HG02970 (cell line): ENCODE data around the gene QRFP.

ENCODE experiments used
- ATAC-seq: cut with Tn5 transposase; IDR thresholded peaks from one replicate; pipeline ENCODE4 v1.9.1; 2021; ENCODE audit warnings: mild to moderate bottlenecking, moderate library complexity, moderate number of reproducible peaks; ENCODE audit not compliant: unreplicated experiment, low FRiP score

Gene QRFP

DNA sequence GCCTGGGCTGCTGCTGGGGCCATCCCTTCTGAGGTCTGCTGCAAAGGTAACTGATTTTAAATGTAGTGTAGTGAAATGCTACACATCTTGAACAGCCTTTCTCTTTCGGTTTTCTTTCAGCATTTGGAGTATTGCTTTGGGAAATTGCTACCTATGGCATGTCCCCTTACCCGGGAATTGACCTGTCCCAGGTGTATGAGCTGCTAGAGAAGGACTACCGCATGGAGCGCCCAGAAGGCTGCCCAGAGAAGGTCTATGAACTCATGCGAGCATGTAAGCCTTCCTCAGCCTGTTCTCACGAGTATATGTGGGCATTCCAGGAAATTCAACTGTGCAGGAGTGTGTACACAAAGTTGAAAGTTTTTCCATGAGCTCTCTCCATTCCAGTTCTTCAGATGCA, 18.3 kb downstream of the QRFP start:
- no peak for ATAC-seq

DNA sequence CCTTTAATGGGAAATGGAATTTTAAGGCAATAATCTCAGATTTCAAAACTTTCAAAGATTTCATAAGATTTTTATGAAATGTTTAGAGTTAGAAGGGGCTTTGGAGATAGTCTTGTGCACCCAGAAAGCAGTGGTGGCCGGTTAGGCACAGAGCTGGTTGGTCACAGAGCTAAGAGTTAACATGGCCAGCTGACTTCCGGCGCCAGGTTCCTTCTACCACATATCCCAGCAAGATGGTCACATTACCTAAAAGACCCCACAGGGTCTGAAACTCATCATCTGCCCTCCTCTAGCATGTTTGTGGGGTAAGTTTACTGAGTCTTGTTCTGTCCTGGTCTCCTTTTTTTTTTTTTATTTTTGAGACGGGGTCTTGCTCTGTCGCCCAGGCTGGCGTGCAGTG, 19.3 kb downstream of the QRFP start:
- no peak for ATAC-seq

DNA sequence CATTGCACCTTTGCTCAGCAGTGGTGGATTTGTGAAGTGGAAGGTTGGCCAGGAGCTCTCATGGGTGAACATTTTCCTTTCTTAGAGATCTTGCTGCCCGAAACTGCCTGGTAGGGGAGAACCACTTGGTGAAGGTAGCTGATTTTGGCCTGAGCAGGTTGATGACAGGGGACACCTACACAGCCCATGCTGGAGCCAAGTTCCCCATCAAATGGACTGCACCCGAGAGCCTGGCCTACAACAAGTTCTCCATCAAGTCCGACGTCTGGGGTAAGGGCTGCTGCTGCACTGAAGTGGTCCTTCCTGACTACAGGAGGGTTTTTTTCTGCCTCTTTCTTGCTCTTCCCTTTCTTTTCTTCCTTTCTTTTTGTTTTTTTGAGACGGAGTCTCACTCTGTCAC, 21.8 kb downstream of the QRFP start:
- ATAC-seq, result no peak

DNA sequence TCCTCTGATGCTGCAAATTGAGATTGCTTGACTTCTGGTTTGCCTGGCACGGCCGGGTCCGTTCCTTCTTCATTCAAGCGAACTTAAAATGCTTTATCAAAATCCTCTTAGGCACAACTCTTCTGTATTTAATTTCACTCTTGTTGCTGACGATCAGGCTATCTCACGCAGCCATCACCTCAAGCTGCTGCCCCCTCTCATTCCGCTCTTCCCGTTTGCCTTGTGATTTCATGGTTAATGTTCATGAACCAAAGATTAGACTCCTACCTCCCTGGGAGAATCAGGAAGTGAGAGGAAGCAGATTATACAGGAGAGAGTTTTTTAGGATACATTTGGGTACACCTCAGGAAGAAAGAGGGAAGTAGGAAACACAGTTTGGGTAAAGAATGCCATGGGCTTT, 22.6 kb downstream of the QRFP start:
- ATAC-seq, result no peak

DNA sequence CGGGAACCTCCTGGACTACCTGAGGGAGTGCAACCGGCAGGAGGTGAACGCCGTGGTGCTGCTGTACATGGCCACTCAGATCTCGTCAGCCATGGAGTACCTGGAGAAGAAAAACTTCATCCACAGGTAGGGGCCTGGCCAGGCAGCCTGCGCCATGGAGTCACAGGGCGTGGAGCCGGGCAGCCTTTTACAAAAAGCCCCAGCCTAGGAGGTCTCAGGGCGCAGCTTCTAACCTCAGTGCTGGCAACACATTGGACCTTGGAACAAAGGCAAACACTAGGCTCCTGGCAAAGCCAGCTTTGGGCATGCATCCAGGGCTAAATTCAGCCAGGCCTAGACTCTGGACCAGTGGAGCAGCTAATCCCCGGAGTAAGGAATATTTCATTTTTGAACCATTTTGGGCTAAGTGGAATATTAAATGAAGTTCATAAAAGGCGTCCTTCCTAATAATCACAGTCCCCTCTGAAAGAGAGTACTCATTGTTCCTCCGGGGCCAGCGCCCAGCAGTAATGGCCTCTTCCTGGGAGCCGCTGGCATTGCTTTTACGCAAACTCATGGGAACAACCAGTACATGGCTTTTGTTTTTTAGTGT, 23.6 kb downstream of the QRFP start:
- ATAC-seq, result no peak

DNA sequence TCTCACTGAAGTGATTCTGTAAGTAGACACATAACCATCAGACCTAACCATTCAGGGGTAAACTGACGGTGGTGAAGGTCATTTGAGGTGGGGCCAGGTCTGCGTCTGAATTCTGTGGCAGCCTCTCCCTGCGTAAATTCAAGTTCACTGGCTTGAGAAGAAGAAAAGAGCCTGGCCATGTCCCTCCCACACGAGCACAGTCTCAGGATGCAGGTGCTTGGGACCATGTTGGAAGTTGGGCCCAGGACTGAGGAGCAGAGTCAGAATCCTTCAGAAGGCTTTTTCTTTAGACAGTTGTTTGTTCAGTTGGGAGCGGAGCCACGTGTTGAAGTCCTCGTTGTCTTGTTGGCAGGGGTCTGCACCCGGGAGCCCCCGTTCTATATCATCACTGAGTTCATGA, 24.1 kb downstream of the QRFP start:
- no peak for ATAC-seq

DNA sequence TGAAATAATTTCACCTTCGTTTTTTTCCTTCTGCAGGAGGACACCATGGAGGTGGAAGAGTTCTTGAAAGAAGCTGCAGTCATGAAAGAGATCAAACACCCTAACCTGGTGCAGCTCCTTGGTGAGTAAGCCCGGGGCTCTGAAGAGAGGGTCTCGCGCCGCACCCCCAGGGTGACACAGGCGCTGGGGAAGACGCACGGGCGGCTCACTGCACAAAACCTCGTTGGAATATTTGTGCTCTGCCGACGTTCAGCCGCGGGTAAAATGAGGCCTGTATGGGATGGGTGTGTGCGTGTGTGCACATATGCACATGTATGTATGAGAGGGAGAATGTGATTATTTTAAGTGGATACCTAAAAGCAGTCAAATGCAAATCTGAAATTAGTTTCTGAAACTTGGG, 24.5 kb downstream of the QRFP start:
- no peak for ATAC-seq

DNA sequence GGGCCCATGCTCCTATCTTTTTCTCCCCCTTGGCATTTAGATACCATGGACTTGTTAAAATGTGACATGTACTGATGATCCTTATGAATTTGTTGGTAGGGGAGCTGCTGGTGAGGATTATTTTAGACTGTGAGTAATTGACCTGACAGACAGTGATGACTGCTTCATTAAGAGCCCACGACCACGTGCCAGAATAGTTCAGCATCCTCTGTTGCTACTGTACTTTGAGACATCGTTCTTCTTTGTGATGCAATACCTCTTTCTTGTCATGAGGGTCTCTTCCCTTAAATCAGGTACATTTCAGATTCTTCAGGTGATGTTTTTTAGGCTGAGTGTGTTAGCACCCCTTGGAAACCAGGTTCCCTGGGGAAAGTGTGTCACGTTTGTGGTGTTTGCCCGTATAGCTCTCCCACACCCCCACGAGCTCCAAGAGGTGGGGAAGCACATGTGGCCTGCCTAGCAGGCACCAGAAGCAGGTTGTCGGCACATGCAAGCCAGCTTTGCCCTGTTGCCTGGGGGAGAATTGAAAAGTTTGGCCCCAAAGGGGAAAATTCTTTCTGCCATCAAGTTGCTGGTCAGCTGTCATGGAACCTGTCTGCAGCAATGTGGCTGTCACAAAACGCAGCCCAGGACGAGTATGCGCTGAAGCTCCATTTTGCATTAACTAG, 25.1 kb downstream of the QRFP start:
- no peak for ATAC-seq

DNA sequence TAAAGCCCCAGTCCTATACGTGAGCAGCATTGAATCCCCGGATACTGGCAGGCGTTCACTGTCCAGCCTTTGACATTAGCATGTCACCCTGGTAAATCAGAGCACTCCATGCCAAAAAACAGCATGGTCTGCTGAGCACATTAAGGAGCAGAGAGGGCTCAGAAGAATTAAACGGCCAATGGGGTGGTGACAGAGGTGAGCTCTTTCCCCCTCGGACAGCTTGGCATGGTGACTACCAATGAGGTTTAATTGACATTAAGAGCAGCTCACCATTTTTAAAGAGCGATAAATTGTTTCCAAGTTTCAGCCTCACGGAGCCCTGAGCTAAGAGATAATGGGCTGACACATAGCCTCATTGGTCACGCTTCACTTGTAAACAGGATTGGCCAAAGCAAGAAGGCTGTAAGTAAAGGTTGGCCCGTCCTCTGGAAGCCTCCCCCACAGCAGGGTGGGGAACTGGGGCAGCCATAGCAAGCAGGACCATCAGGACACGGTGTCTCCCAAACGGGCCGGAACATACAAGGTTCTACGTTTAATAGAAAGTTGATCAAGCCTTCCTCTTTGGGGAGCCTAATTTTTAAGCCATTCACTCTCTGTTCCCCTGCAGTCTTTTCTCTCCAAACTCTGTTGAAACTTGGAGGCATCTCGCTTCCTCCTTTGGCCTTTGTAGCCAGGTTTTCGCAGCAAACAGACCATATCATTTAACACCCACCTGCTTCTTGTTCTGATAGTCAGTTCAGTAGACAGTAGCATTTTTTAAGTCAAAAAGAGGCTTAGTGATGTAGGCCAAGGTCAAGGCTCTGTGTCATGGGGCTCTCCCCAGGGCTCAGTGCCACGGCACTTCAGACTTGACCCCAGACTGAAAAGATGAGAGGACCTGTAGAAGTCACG, 25.9 kb downstream of the QRFP start:
- no peak for ATAC-seq

DNA sequence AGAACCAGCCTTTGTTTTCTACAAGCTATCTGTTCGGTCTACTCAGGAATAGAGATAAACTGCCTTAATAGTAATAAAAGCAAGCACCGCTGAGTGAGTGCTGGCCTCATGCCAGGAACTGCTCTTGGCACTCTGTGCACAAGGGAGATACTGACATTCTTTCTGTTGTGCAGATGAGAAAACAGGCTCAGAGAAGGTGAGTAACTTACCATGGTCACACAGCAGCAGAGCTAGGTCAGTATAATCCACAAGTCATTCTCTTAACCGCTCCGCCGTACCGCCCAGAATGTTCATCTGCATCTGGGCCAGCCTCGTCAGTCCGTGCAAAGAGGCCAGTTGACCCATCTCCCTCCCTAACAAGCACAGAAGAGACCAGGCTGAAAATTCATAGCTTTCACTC, 27.4 kb downstream of the QRFP start:
- no peak for ATAC-seq

DNA sequence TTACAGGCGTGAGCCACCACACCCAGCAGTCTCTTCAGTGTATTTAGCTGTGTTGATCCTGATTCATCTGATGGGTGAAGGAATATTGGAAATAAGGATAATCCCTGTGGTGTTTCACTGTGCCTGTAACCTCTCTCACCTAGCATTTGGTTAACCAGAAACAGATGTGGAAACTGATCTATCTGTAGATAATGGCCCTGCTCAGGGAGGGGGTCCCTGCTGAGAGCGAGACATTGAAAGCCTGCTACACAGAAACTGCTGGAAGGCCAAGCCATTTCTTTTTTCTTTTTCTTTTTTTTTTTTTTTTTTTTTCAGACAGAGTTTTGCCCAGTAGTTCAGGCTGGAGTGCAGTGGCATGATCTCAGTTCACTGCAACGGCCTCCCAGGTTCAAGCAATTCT, 28.4 kb downstream of the QRFP start:
- no peak for ATAC-seq

DNA sequence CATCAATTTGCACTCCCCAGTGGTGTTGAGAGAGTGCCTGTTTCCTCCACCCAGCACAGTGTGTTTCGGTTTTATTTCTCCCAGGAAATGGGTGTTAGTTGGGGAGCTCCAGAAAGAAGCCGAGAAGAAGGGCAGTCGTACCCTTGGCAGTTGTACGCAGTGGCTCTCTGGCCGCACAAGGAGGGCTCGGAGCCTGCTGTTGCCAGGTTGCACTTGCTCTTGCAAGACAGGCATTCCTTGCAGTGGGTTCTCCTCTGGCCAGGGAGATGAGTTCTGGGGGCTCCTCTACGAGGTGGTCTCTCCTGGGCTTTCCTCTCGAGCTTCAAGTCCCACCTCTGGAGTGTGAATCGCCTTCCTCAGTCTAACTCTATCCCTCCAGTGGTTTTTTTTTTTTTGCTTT, 29.1 kb downstream of the QRFP start:
- no peak for ATAC-seq

DNA sequence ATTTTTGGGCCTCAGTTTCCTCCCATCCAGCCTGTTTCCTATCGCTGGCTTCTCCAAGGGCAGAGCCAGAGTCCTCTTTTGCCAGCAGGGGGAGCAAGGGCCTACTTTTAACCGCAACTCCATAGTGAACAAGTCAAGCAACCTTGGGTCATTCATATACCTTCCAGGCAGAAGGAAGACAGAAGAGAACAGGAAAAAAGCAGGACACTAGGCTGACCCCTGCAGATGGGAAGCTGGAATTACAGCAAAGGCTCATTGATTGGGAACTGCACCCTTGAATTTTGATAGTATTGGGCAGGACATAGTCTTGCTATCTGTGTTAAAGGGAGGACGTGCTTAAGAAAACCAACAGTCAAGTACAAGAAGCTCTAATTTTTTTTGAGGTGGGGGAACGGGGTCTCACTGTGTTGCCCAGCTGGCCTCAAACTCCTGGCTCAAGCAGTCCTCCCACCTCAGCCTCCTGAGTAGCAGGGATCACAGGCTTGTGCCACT, 30.1 kb downstream of the QRFP start:
- no peak for ATAC-seq

DNA sequence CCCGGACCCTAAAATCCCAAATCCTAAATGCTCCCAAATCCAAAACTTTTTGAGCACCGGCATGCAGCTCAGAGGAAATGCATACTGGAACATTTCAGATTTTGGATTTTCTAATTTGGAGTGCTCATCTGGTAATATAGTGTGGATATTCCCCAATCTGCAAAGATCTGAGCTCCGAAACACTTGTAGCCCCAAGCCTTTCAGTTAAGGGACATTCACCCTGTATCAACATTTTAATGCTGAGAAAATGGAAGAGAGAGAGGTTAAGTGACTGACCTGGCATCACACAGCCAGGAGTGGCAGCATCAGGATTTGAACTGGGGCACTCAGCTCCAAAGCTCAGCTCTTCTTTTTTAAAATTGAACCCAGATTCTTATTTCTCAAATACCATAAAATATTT, 30.7 kb downstream of the QRFP start:
- ATAC-seq, result no peak

DNA sequence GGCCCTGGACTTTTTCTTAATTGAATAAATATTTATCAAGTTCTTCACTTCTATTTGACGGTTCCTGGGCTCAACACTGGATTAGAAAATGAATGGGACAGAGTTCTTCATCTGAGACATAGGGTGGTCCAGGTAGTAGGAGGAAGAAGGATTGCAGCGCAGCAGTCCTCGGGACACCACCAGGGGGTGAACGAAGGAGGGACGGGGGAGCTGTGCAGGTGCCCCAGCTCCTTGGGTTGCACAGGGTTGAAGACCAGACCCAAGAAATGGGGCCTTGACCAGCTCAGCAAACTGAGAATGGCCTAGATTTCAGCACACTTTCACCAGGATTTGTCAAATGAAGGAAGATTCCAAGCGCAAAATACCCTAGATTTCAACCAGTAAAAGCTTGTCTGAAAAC, 32.1 kb downstream of the QRFP start:
- no peak for ATAC-seq

DNA sequence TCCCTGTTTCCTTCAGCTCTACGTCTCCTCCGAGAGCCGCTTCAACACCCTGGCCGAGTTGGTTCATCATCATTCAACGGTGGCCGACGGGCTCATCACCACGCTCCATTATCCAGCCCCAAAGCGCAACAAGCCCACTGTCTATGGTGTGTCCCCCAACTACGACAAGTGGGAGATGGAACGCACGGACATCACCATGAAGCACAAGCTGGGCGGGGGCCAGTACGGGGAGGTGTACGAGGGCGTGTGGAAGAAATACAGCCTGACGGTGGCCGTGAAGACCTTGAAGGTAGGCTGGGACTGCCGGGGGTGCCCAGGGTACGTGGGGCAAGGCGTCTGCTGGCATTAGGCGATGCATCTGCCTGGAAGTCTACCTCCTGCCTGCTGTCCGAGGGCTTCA, 33.9 kb downstream of the QRFP start:
- ATAC-seq, result no peak

DNA sequence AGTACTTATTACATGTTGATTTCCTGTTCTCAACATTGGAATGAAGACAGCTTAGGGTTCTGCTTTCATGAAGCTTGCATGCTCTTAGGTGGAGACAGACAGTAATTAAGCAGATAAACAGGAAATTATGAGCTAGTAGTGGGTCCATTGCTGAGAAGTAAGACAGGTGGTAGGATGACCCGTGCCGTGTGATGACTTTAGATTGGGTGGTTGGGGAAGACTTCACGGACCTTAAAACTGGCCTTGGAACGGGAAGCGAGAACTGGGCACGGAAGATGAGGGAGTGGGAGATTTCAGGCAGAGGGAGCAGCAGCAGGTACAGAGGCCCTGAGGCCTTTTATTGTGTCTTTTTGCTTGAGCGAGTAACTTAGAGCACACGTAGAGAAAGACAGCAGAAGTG, 34.4 kb downstream of the QRFP start:
- ATAC-seq, result no peak

DNA sequence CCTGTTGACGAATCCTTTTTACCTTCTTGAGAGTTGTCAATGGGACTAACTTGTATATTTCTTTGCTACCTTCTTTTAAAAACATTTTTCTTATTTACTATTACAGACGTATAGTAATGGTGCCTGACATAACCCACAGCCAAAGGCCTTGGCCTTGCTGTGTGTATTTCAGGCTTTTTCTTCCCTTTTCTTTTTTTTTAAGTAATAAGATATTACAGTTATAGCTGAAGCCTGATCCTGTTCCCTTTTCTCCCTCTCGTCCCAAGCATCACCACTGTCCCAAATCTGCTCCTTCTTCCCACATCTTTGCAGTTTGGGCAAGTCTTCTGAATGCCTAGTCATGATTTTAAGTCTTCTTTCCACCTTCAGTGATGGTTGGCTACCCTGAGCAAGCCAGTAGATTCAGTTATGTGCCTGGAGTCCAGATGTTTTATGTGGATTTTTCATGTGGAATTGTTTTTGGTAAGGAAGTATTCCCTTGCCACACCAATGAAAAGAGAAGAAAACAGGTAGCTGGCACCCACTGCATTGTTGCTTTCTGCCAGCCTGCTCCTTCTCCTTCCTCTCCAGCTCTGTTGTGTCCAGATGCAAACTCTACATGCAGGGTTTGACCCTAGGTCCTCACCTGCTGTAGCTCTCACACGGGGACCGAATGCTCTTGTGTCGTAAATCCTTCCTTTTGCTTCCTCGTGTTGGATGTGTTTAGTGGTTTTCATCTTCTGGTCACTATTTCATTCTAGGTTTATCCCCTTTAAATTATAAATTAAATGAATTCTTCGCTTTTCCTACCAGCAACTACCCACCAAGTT, 35.0 kb downstream of the QRFP start:
- no peak for ATAC-seq

DNA sequence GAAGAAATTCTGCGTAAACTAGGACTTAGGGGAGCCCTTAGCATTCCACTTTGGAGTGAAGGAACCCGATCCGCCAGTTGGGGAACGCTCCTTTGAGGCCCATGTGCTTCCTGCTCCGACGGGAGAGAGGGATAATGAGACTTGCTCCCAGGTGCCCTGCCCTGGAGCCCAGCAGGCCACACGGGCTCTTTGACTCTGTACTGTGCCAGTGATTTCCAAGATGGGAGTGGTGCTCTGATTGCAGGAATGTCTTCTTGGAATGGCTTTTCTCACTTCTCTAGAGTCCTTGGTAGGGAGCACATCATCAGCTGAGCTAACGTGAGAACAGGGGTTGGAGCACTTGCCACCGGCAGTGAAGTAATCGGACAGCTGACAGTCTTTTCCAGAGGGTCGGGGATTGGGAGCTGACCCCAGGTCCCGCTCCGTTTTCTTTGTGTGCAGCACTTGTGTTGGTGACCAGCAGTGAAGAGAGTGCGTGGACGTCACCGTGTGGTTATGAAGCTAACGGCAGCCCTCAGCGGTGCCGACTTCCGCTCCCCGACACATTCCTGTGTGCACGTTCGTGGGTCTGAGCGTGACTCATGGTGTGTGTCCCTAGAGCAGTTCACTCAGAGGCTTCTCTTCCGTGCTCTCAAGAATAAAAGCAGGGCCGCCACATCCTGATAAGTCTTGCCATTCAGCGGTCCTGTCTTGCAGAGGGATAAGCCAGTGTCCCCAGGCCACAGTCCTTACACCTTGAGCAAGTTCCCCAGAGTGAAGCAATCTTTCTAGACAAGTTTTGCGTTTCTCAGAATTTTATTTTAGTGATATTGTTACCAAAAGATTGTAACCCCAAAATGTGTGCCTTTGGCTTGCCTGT, 35.9 kb downstream of the QRFP start:
- ATAC-seq, result no peak
